SK-N-SH (cell line): ENCODE results near the gene PLXNB1. TPM values are rescaled to one million over a fixed set of nuclear protein-coding genes. Genes with fewer than 3 reads are reported as not detected.

Experiments
- CTCF ChIA-PET: fragments of 300-600, 350-600 bp; formaldehyde crosslinking; extraction: SDS; loops from one replicate; lab custom pipeline; 2021; lab: Yijun Ruan, JAX
- POLR2A ChIA-PET: fragments of 350-600 bp; sonication (Branson Sonifier 250); formaldehyde crosslinking; extraction: SDS; loops from one replicate; lab custom pipeline; 2020; ENCODE audit warnings: antibody characterized with exemption, inconsistent platforms; lab: Yijun Ruan, JAX
- DNase-seq: peaks from one replicate; pipeline ENCODE4 v3.0.0; 2012
- H2AFZ ChIP-seq: fragments of 200-600 bp; sonication (generic); 2 replicates; pipeline ENCODE4 v1.8.1; 2016; ENCODE audit warnings: antibody characterized with exemption, mild to moderate bottlenecking, low read depth
- H3F3A ChIP-seq: fragments of 200-600 bp; sonication (generic); replicated peaks from 2 replicates; pipeline ENCODE3; 2016; ENCODE audit warnings: antibody characterized with exemption, mild to moderate bottlenecking; ENCODE audit not compliant: insufficient read depth
- H3K27ac ChIP-seq, 2 experiments: fragments of 200-500 bp in 1 of 2; fragments of 200-600 bp in 1 of 2; sonication (Bioruptor generic) in 1 of 2; sonication (generic), shearing (Covaris generic) in 1 of 2; 2 replicates each; pipeline versions ENCODE4 v1.5.1 to v1.6.1; 2014 to 2016; ENCODE audit warnings: low read depth in 2 of 2, inconsistent platforms in 1 of 2, low read length in 1 of 2, mild to moderate bottlenecking in 1 of 2, mixed read lengths in 1 of 2
- H3K27me3 ChIP-seq: fragments of 200-600 bp; sonication (generic), shearing (Covaris generic); 2 replicates; pipeline ENCODE4 v1.6.1; 2016; ENCODE audit warnings: mixed run types; ENCODE audit not compliant: insufficient read depth
- H3K36me3 ChIP-seq, 2 experiments: fragments of 200-500 bp in 1 of 2; fragments of 200-600 bp in 1 of 2; sonication (Bioruptor generic) in 1 of 2; sonication (generic) in 1 of 2; replicated peaks in 1 of 2; 2 replicates each; pipeline versions ENCODE3 to v1.5.1; 2014 to 2016; ENCODE audit warnings: low read length in 1 of 2, mild to moderate bottlenecking in 1 of 2; ENCODE audit not compliant: insufficient read depth in 2 of 2, control insufficient read depth in 1 of 2
- H3K4me1 ChIP-seq, 2 experiments: fragments of 200-500 bp in 1 of 2; fragments of 200-600 bp in 1 of 2; sonication (Bioruptor generic) in 1 of 2; sonication (generic), shearing (Covaris generic) in 1 of 2; 2 replicates each; pipeline versions ENCODE4 v1.5.1 to v1.6.1; 2014 to 2016; ENCODE audit warnings: low read depth in 1 of 2, low read length in 1 of 2, mixed run types in 1 of 2; ENCODE audit not compliant: insufficient read depth in 2 of 2, control insufficient read depth in 1 of 2
- H3K4me2 ChIP-seq: fragments of 200-600 bp; sonication (generic), shearing (Covaris generic); 2 replicates; pipeline ENCODE4 v1.6.1; 2017; ENCODE audit warnings: mixed run types
- H3K4me3 ChIP-seq, 2 experiments: fragments of 200-500 bp in 1 of 2; fragments of 200-600 bp in 1 of 2; sonication (Bioruptor generic) in 1 of 2; sonication (generic), shearing (Covaris generic) in 1 of 2; 2 replicates each; pipeline versions ENCODE4 v1.5.1 to v1.8.1; 2014 to 2016; ENCODE audit warnings: low read depth in 2 of 2, inconsistent platforms in 1 of 2, low read length in 1 of 2, mild to moderate bottlenecking in 1 of 2, mixed read lengths in 1 of 2, moderate library complexity in 1 of 2
- H3K79me2 ChIP-seq: fragments of 200-600 bp; sonication (generic); 2 replicates; pipeline ENCODE4 v1.8.1; 2017; ENCODE audit warnings: mild to moderate bottlenecking; ENCODE audit not compliant: insufficient read depth
- H3K9ac ChIP-seq: fragments of 200-600 bp; sonication (generic); 2 replicates; pipeline ENCODE4 v1.6.1; 2017; ENCODE audit warnings: mixed run types
- H3K9me2 ChIP-seq: fragments of 200-600 bp; sonication (generic); 2 replicates; pipeline ENCODE4 v1.6.1; 2017; ENCODE audit warnings: mixed run types
- H3K9me3 ChIP-seq: fragments of 200-600 bp; sonication (generic); 2 replicates; pipeline ENCODE4 v1.6.1; 2017; ENCODE audit warnings: mixed run types, mild to moderate bottlenecking, moderate library complexity
- H4K20me1 ChIP-seq: fragments of 200-600 bp; sonication (generic); 2 replicates; pipeline ENCODE4 v1.6.1; 2017; ENCODE audit warnings: mild to moderate bottlenecking, mixed run types; ENCODE audit not compliant: insufficient read depth
- ELF1 ChIP-seq: IDR thresholded peaks from 2 replicates; pipeline ENCODE4 v1.4.0; 2012
- EP300 ChIP-seq, 2 experiments: IDR thresholded peaks; 2 replicates each; pipeline versions ENCODE4 v1.4.0 to v1.6.1; 2012; ENCODE audit warnings: borderline replicate concordance in 1 of 2, low read depth in 1 of 2, low read length in 1 of 2
- EZH2phosphoT487 ChIP-seq: fragments of 200-600 bp; sonication (generic); IDR thresholded peaks from 2 replicates; pipeline ENCODE4 v1.6.1; 2017; ENCODE audit warnings: low read depth, mixed run types, mild to moderate bottlenecking, antibody characterized with exemption, moderate library complexity, borderline replicate concordance
- FOSL2 ChIP-seq: IDR thresholded peaks from 2 replicates; pipeline ENCODE4 v1.4.0; 2012; ENCODE audit warnings: low read depth, mild to moderate bottlenecking, moderate library complexity, borderline replicate concordance
- FOXJ3 ChIP-seq: sonication (generic); formaldehyde crosslinking; IDR thresholded peaks from 2 replicates; pipeline ENCODE4 v1.5.1; 2020; ENCODE audit warnings: mild to moderate bottlenecking, missing genetic modification reagents
- GATA2 ChIP-seq: sonication (generic); formaldehyde crosslinking; IDR thresholded peaks from 2 replicates; pipeline ENCODE4 v1.5.0; 2020; ENCODE audit warnings: mild to moderate bottlenecking, missing genetic modification reagents
- MEF2A ChIP-seq: IDR thresholded peaks from 2 replicates; pipeline ENCODE4 v1.4.0; 2012; ENCODE audit warnings: low read depth, borderline replicate concordance
- MXI1 ChIP-seq: IDR thresholded peaks from 2 replicates; pipeline ENCODE4 v1.6.1; 2012; ENCODE audit warnings: mild to moderate bottlenecking, low read depth, low read length, improper control_type of control experiment
- NFIC ChIP-seq: IDR thresholded peaks from 2 replicates; pipeline ENCODE4 v1.4.0; 2012; ENCODE audit warnings: borderline replicate concordance
- POLR2AphosphoS5 ChIP-seq: IDR thresholded peaks from 2 replicates; pipeline ENCODE4 v1.6.1; 2012; ENCODE audit warnings: low read depth, low read length
- RCOR1 ChIP-seq: fragments of 150-350 bp; IDR thresholded peaks from 2 replicates; pipeline ENCODE4 v1.6.1; 2017; ENCODE audit warnings: antibody characterized with exemption, low read length
- REST ChIP-seq: IDR thresholded peaks from 2 replicates; pipeline ENCODE4 v1.6.1; 2012; ENCODE audit warnings: mild to moderate bottlenecking, low read depth, low read length, moderate library complexity
- RFX5 ChIP-seq: IDR thresholded peaks from 2 replicates; pipeline ENCODE4 v1.6.1; 2012; ENCODE audit warnings: mild to moderate bottlenecking, improper control_type of control experiment, low read length
- RXRA ChIP-seq: IDR thresholded peaks from 2 replicates; pipeline ENCODE4 v1.4.0; 2012; ENCODE audit warnings: low read depth, mild to moderate bottlenecking, borderline replicate concordance
- SIN3A ChIP-seq: IDR thresholded peaks from 2 replicates; pipeline ENCODE4 v1.6.1; 2012; ENCODE audit warnings: low read depth, mild to moderate bottlenecking, low read length, moderate library complexity, borderline replicate concordance
- TCF12 ChIP-seq: IDR thresholded peaks from 2 replicates; pipeline ENCODE4 v1.4.0; 2012
- USF1 ChIP-seq: IDR thresholded peaks from 2 replicates; pipeline ENCODE4 v1.4.0; 2012; ENCODE audit warnings: low read depth, borderline replicate concordance
- ZBTB33 ChIP-seq: IDR thresholded peaks from 2 replicates; pipeline ENCODE4 v1.4.0; 2012; ENCODE audit warnings: low read depth, borderline replicate concordance
- WGBS: methylation state at CpG from one replicate; pipeline ENCODE4 v1.1.6; 2017; ENCODE audit warnings: low lambda C conversion rate; 5-methylcytosine and 5-hydroxymethylcytosine counted together
- polyA plus RNA-seq, 3 experiments: library from polyadenylated mRNA; depleted of rRNA; stranded (reverse); fragments of >200 nt; gene quantifications; 2 replicates each; pipeline ENCODE4 v1.2.3, GENCODE V29; 2012
- TF ChIP-seq, protein P1 (sequence below): IDR thresholded peaks from 2 replicates; pipeline ENCODE4 v1.4.0; 2012; ENCODE audit warnings: low read depth

The PLXNB1 gene
- polyA plus RNA-seq, 1 of the 3 experiments (the other 2 are of a cell fraction), result 39.8 TPM

DNA sequence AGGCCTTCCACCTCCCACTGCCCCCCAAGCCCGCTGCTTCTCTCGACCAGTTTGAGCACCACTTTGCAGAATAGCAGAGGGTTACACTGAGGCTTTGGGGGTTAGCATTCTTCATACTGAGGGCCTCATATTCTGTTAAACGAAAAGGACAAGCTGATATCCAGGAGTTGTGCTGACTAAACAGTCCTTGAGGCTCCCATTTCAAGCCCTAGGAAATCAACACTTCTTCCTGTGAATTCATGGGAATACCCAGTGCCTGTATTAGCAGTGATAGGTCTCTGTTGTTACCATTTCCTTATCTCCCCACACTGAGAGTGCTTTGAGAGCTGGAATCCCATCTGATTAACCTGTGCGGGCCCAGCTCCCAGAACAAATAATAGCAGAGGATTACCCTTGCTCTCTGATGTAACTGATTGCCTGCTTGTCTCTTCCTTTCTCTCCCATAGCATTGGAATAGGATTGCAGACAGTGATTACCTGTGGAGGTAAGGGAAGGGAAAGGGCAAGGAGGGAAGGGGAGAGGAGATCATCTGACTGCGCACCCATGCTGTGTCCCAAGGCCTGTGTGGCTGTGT is 56.9 kb downstream of the PLXNB1 start:
- peak; percentile 30 for DNase-seq
- Histone ChIP-seq H3F3A (no peaks in the 10 kb centered on the region), H3K9me3 (no peaks in the 10 kb centered on the region), H3K36me3 (no peaks in the 10 kb centered on the region), H3K27ac (peak overlapping the region in 1 of 2 experiments; percentile 67; a peak in 1 of 4 replicates), H3K4me1 (peaks cover 0 to 23% of the 10 kb centered on the region in 2 experiments; a peak in 1 of 4 replicates), H3K27me3 (no peaks in the 10 kb centered on the region), H3K9ac (no peak overlapping the region), H3K79me2 (no peaks in the 10 kb centered on the region), H2AFZ (no peak overlapping the region), H3K4me3 (no peak overlapping the region), H3K9me2 (no peaks in the 10 kb centered on the region), H4K20me1 (no peaks in the 10 kb centered on the region), H3K4me2 (no peak overlapping the region)
- POLR2A ChIA-PET, result interaction anchor here (0.7 kb wide), 1 partner anchor 25 kb away, joined by 3 read pairs; no protein-coding TSS in a partner anchor
- no peak for TF ChIP-seq SIN3A
- peak; percentile 67 for TF ChIP-seq GATA2
- CTCF ChIA-PET, result interaction anchor here (1.1 to 2.9 kb wide), 3 partner anchors 27 to 63 kb away, joined by 3 to 23 read pairs (median 15); no protein-coding TSS in a partner anchor
- WGBS, result 71% methylated on average over 5 of the region's 5 CpGs

GRCh38 chr3:48372377-48372770 is 57.5 kb downstream of the PLXNB1 start:
- ChIA-PET CTCF (interaction anchor here (1.1 to 2.9 kb wide), 3 partner anchors 28 to 64 kb away, joined by 3 to 23 read pairs (median 15); no protein-coding TSS in a partner anchor), POLR2A (no interaction called here)
- no peak for DNase-seq
- Histone ChIP-seq H3F3A (no peaks in the 10 kb centered on the region), H3K9me2 (no peaks in the 10 kb centered on the region), H3K4me3 (no peak overlapping the region), H3K79me2 (no peaks in the 10 kb centered on the region), H3K4me2 (no peak overlapping the region), H3K4me1 (peaks cover 0 to 29% of the 10 kb centered on the region in 2 experiments; a peak in 1 of 4 replicates), H4K20me1 (no peaks in the 10 kb centered on the region), H3K27ac (no peak overlapping the region)
- 57% methylated on average over 3 of the region's 7 CpGs for WGBS
- no peak for TF ChIP-seq MEF2A
- no peak for TF ChIP-seq ZBTB33
- TF ChIP-seq USF1, result no peak
- TF ChIP-seq FOSL2, result no peak
- no peak for TF ChIP-seq POLR2AphosphoS5
- TF ChIP-seq NFIC, result no peak
- TF ChIP-seq MXI1, result no peak
- TF ChIP-seq RXRA, result no peak
- no peak for TF ChIP-seq EP300 (IDR thresholded peaks at IDR 0.05; ENCODE audit: borderline replicate concordance in 1 of 2, low read depth in 1 of 2, low read length in 1 of 2)
- TF ChIP-seq TCF12, result no peak
- no peak for TF ChIP-seq REST
- TF ChIP-seq, protein P1, sequence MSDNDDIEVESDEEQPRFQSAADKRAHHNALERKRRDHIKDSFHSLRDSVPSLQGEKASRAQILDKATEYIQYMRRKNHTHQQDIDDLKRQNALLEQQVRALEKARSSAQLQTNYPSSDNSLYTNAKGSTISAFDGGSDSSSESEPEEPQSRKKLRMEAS, result no peak
- TF ChIP-seq RFX5, result no peak
- TF ChIP-seq EZH2phosphoT487, result no peak
- no peak for TF ChIP-seq FOXJ3
- TF ChIP-seq ELF1, result no peak
- no peak for TF ChIP-seq RCOR1
- TF ChIP-seq, all 33 proteins: peak for 0
- H3K27me3 ChIP-seq, result no peaks in the 10 kb centered on the region
- no peaks in the 10 kb centered on the region for H3K9me3 ChIP-seq
- no peaks in the 10 kb centered on the region for H3K36me3 ChIP-seq
- H2AFZ ChIP-seq, result no peak overlapping the region
- H3K9ac ChIP-seq, result no peak overlapping the region
